ENCODE results near the gene SPOUT1.
A peak's percentile ranks its signal among the peaks of the same experiment; 100 is the strongest.
"Not testable (repeated sequence)": the region's sequence is repeated elsewhere in the genome, so short reads cannot be mapped to it uniquely, and the experiment has no call there.

SPOUT1 gene

GRCh38 chr9:128829477-128830251, at the start of gene SPOUT1:
SPOUT1 (minus strand) TSS chr9:128829794; CDS start chr9:128829780, 14 bp downstream.
- DNase-seq (ENCODE audit: low spot score), result peak; percentile 98

- no peak for DNase-seq (ENCODE audit: low spot score)
Observed at GRCh38 chr9:128877852-128878251, 48.3 kb upstream of the SPOUT1 start.

- DNase-seq (ENCODE audit: low spot score), result not testable (repeated sequence)
Observed at GRCh38 chr9:128870941-128871265, 41.3 kb upstream of the SPOUT1 start.

GRCh38 chr9:128870128-128870940, 40.7 kb upstream of the SPOUT1 start:
- DNase-seq (ENCODE audit: low spot score), result no peak

- peak; percentile 80 for DNase-seq (ENCODE audit: low spot score)
Observed at GRCh38 chr9:128863647-128864046, 34.1 kb upstream of the SPOUT1 start.

- no peak for DNase-seq (ENCODE audit: low spot score)
Observed at GRCh38 chr9:128862401-128862851, 32.8 kb upstream of the SPOUT1 start.

- no peak for DNase-seq (ENCODE audit: low spot score)
Observed at GRCh38 chr9:128861501-128861900, 31.9 kb upstream of the SPOUT1 start.

- DNase-seq (ENCODE audit: low spot score), result no peak
Observed at GRCh38 chr9:128860937-128861336, 31.3 kb upstream of the SPOUT1 start.

GRCh38 chr9:128858476-128858875, 28.9 kb upstream of the SPOUT1 start:
- DNase-seq (ENCODE audit: low spot score), result not testable (repeated sequence)

- not testable (repeated sequence) for DNase-seq (ENCODE audit: low spot score)
Observed at GRCh38 chr9:128854454-128854853, 24.9 kb upstream of the SPOUT1 start.

- not testable (repeated sequence) for DNase-seq (ENCODE audit: low spot score)
Observed at GRCh38 chr9:128852646-128853045, 23.1 kb upstream of the SPOUT1 start.

- not testable (repeated sequence) for DNase-seq (ENCODE audit: low spot score)
Observed at GRCh38 chr9:128851779-128852600, 22.4 kb upstream of the SPOUT1 start.

- not testable (repeated sequence) for DNase-seq (ENCODE audit: low spot score)
Observed at GRCh38 chr9:128851024-128851423, 21.4 kb upstream of the SPOUT1 start.

GRCh38 chr9:128847803-128848202, 18.2 kb upstream of the SPOUT1 start:
- DNase-seq (ENCODE audit: low spot score), result no peak

GRCh38 chr9:128846680-128847030, 17.1 kb upstream of the SPOUT1 start:
- no peak for DNase-seq (ENCODE audit: low spot score)

GRCh38 chr9:128845186-128845931, 15.8 kb upstream of the SPOUT1 start:
- DNase-seq (ENCODE audit: low spot score), result no peak

- DNase-seq (ENCODE audit: low spot score), result not testable (repeated sequence)
Observed at GRCh38 chr9:128843171-128843570, 13.6 kb upstream of the SPOUT1 start.

- no peak for DNase-seq (ENCODE audit: low spot score)
Observed at GRCh38 chr9:128841694-128842492, 12.3 kb upstream of the SPOUT1 start.

GRCh38 chr9:128840524-128840923, 10.9 kb upstream of the SPOUT1 start:
- DNase-seq (ENCODE audit: low spot score), result no peak

- no peak for DNase-seq (ENCODE audit: low spot score)
Observed at GRCh38 chr9:128838338-128838737, 8.7 kb upstream of the SPOUT1 start.

Measured in AG08396 (cell line).